GM21390 (cell line): ENCODE results near the gene CACNB3.
A peak's percentile ranks its signal among the peaks of the same experiment; 100 is the strongest.
"Not testable (repeated sequence)": the region's sequence is repeated elsewhere in the genome, so short reads cannot be mapped to it uniquely, and the experiment has no call there.

Experiments
- ATAC-seq: cut with Tn5 transposase; IDR thresholded peaks from one replicate; pipeline ENCODE4 v1.9.1; 2021; ENCODE audit not compliant: unreplicated experiment

The CACNB3 gene

DNA sequence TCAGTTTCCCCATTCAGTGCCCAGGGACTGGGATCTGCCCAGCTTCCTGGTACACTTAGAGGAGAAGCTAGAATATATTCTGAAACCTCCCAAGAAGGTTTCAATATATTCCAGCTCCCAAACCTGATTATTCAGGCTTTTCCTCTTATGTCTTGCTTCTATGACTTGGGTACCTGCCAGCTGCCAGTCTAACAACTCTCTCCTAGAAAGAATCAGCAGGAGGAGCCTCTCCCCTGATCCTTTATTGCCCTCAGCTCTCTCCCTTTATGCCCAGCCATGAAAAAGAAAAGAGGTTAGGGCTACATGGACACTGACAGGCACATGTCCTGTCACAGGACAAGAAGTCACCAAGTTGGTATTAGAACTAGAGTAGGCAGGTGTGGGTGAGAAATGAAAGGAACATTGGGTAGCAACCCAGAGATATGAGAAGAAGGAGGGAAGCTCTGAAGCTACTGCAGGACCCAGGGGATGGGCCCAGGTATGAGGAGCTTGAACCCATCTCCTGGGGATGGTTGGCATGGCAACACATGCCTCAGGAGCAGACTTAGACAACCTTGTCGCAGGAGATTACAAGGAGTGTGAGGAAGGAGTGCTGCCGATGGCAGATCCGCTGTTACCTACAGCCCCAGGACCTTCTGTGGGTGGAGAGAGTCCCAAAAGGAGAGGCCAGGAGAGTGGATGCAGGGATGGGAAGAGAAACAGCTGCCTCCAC is 2.0 kb upstream of the CACNB3 start:
- no peak for ATAC-seq

DNA sequence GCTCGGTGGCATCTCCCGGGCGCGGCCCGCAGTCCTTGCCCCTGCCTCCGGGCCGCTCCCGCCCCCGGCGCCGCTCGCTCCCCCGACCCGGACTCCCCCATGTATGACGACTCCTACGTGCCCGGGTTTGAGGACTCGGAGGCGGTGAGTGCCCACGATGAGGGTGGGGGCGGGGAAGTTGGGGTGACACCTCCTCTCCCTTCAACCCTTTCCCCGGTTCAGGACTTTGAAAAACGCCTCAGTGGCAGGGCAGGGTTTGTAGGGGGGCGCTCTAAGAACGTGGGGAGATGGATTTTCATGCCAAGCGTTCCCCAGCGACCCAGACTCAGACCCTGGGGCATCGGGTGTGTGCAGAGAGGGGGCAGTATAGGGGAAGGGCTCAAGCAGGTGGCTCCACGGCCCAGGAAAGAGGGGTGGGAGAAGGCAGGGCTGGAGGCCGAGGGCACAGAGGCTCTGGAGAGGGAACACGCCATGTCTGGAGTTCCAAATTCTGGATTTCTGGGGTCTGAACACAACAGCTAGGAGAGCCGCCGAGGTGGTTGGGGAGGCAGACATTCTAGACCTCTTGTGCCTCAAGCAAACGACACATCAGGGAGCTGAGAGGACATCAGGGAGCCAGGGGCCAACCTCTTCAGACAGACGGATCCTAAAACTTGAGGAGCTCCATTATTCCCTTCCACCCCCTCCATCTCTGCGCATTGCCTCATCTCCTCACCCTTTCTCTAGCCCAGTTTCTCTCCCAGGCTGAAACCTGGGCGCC is 715 bp downstream of the CACNB3 start:
- no peak for ATAC-seq

- no peak for ATAC-seq
These were observed 1.9 kb downstream of the CACNB3 start for GRCh38 chr12:48819986-48820725.

GRCh38 chr12:48822139-48822538 is 3.8 kb downstream of the CACNB3 start:
- no peak for ATAC-seq

- no peak for ATAC-seq
These were observed 4.4 kb downstream of the CACNB3 start for GRCh38 chr12:48822711-48823110.

- ATAC-seq, result no peak
These were observed 5.0 kb downstream of the CACNB3 start for GRCh38 chr12:48823281-48823680.

DNA sequence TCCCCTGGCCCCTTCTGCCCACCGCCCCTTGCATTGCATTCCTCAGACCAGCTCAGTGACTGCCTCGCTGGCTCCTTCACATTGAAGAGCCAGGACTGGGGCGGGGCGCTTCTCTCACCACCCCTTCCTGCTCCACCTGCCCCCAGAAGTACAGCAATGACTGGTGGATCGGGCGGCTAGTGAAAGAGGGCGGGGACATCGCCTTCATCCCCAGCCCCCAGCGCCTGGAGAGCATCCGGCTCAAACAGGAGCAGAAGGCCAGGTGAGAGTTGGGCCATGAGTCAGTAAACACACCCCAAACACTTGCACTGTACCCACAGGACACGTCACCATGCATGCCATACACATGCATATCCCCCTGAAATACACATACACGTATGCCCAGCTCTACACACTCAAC is 5.8 kb downstream of the CACNB3 start:
- no peak for ATAC-seq

DNA sequence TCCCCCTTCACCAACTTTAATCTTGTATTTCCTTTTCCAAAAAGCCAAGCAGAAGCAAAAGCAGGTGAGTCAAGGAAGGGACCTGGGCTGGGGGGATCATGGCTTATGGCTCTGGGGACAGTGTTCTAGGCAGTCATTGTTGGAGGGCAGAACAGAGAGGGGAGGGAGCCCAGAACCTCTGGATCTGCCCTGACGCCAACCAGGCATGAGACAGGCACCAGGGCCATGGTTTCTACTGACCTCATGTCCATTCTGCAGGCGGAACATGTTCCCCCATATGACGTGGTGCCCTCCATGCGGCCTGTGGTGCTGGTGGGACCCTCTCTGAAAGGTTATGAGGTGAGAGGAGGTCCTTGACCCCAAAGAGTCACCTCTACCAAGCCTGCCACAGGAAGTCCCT is 6.6 kb downstream of the CACNB3 start:
- no peak for ATAC-seq

GRCh38 chr12:48826209-48826855 is 8.0 kb downstream of the CACNB3 start:
- no peak for ATAC-seq

DNA sequence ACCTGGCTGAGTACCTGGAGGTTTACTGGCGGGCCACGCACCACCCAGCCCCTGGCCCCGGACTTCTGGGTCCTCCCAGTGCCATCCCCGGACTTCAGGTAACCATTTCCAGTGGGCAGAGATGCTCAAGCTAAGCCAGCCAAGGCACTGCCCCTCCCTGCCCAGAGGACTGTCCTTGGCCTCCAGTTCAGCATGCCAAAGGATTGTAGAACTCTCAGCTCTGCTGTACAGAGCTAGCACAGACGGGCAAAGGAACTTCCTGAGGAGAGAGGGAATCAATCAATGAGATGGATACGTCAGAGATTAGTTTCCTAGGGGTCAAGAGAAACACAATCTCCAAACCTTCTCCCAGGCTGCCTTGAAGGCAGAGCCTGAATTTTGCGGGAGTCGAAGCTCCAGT is 8.7 kb downstream of the CACNB3 start:
- ATAC-seq, result no peak

GRCh38 chr12:48827513-48828096 is 9.3 kb downstream of the CACNB3 start:
- ATAC-seq, result no peak

DNA sequence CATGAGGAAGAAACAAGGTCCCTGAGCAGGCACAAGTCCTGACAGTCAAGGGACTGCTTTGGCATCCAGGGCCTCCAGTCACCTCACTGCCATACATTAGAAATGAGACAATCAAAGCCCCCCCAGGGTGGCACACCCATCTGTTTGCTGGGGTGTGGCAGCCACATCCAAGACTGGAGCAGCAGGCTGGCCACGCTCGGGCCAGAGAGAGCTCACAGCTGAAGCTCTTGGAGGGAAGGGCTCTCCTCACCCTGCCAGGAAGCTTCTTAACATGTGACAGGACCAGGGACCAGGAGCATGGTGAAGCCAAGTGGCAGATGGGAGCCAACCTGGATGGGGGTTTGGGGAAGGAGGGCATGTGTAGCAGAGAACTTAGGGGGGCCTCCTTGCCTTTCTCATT is 10.0 kb downstream of the CACNB3 start:
- no peak for ATAC-seq

DNA sequence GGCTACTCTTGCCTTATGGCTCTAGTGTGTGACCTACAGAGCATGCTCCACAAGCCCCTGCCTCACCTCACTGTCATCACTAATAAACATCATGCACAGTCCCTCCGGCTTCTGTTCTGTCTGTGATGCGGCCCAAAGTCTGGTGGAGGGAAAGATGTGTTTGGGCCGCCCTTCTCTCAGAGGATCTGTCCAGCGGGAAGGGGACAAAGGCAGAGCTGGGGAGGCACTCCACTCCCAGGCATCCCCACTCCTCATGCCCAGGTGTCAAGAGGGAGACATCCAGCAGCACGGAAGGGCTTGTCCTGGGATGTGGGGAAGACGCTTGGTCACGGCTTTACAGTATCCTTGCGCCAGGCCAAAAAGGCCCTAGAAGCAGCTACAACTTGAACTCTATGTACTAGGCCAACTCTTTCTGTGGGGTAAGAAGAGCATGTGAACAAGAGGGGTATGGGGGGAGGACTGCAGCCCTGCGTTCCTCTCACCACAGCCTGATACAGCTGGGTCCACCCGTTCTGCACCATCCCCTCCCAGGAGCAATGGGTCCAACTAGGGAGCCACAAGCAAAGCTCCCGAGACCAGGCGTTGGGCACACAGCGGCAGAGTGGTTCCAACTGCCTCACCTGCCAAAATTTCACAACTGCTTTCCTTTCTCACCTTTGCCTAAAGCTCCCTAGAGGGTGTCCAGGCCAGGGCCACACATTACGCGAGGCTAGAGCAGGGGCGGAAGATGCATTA is 10.7 kb downstream of the CACNB3 start:
- ATAC-seq, result no peak

GRCh38 chr12:48831257-48831656 is 13.0 kb downstream of the CACNB3 start:
- no peak for ATAC-seq

GRCh38 chr12:48832321-48833060 is 14.2 kb downstream of the CACNB3 start:
- ATAC-seq, result no peak

DNA sequence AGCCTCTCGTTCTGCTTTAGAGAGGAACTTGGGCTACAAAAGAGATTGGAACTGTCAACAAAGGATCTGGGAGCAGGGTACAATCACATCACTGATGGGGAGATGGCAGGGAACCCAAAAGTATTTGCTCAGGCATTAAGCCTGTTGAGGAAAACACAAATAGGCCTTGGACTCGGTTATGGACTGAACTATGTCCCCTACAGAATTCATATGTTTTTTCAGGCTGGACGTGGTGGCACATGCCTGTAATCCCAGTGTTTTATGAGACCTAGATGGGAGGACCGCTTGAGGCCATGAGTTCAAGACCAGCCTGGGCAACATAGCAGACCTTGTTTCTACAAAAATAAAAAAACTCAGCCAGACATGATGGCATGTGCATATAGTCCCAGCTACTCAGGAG is 19.8 kb downstream of the CACNB3 start:
- no peak for ATAC-seq

GRCh38 chr12:48842021-48842420 is 23.7 kb downstream of the CACNB3 start:
- not testable (repeated sequence) for ATAC-seq

DNA sequence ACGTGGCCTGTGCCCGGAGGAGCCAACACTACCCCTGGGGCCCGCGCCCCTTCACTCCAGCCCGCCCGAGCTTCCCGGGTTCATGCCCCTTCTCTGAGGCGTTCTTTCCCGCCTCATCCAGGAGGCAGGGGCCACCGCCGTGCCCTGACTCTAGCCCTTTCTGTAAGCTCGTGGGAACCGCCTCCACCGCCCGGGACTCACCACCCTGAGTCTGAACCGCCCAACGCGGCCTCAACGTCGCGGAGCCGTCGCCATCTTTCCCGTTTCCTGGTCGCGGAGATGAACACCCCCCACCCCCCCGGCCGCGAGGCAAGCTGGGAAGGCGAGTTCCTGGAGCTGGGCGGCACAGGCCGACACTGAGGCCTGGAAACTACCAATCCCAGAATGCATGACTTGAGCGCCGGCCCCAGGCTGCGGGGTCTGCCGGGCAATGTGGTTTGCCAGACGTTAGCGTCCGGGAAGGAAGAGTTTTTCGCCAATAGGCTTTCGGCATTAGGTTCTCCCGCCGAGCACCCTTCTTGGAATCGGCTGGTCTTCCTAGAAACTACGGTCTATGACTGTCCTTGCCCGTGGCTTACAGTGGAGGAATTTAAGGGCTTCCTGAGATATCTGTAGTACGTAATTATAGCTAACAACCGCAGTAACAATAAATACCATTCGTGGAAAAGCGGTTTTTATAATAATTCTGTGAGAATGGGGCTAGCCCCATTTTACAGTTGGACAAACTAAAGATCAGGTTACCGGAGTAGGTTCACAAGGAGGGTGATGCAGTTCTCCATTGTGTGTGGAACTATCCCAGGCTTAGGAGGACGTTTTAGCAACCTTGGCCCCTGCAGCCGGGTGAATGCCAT is 33.8 kb downstream of the CACNB3 start, which contains the start of gene DDX23:
Gene DDX23, minus strand, starts transcription at position 281 of the 851 bp plus-strand sequence. CDS start 6,381 bp downstream, outside the sequence.
- peak; percentile 89 for ATAC-seq
